Neural cell (in vitro differentiated cells): ENCODE measurements around the gene FAM227A. TPM values are rescaled to one million over a fixed set of nuclear protein-coding genes. Genes with fewer than 3 reads are reported as not detected.

Source experiments
- H2AFZ ChIP-seq: fragments of 200-600, 300-800 bp; sonication (generic), shearing (Covaris generic); 2 replicates; pipeline ENCODE4 v1.6.0; 2014; ENCODE audit warnings: low read depth, mild to moderate bottlenecking, antibody characterized with exemption, low read length, moderate library complexity
- H3F3A ChIP-seq: fragments of 200-600 bp; shearing (Covaris generic); 2 replicates; pipeline ENCODE4 v1.6.1; 2016; ENCODE audit warnings: mild to moderate bottlenecking, moderate library complexity, mixed read lengths, antibody characterized with exemption, low read length; ENCODE audit not compliant: insufficient read depth, poor library complexity, severe bottlenecking
- H3K27ac ChIP-seq: fragments of 200-600, 300-800 bp; sonication (generic), shearing (Covaris generic); 2 replicates; pipeline ENCODE4 v1.5.1; 2014; ENCODE audit warnings: mild to moderate bottlenecking, low read length, moderate library complexity
- H3K27me3 ChIP-seq: fragments of 300-800, 200-600 bp; sonication (generic), shearing (Covaris generic); 2 replicates; pipeline ENCODE4 v1.6.0; 2014; ENCODE audit warnings: mild to moderate bottlenecking, low read depth, low read length, moderate library complexity; ENCODE audit not compliant: insufficient read depth
- H3K36me3 ChIP-seq: fragments of 300-800, 200-600 bp; sonication (generic), shearing (Covaris generic); 2 replicates; pipeline ENCODE4 v1.5.1; 2014; ENCODE audit warnings: mild to moderate bottlenecking, antibody characterized with exemption, low read length, moderate library complexity; ENCODE audit not compliant: insufficient read depth
- H3K4me2 ChIP-seq: fragments of 300-800, 200-600 bp; sonication (generic), shearing (Covaris generic); 2 replicates; pipeline ENCODE4 v1.6.0; 2014; ENCODE audit warnings: mild to moderate bottlenecking, low read length
- H3K4me3 ChIP-seq: fragments of 300-800, 200-600 bp; sonication (generic), shearing (Covaris generic); 2 replicates; pipeline ENCODE4 v1.5.1; 2014; ENCODE audit warnings: mild to moderate bottlenecking, low read length, moderate library complexity
- H3K79me2 ChIP-seq: fragments of 200-600 bp; shearing (Covaris generic); replicated peaks from 2 replicates; pipeline ENCODE4 v1.6.0; 2014; ENCODE audit warnings: mild to moderate bottlenecking, low read length, moderate library complexity; ENCODE audit not compliant: insufficient read depth
- H3K9ac ChIP-seq: fragments of 300-800, 200-600 bp; sonication (generic), shearing (Covaris generic); 2 replicates; pipeline ENCODE4 v1.6.1; 2016; ENCODE audit warnings: mild to moderate bottlenecking, low read length, mixed read lengths
- H3K9me2 ChIP-seq: fragments of 200-600 bp; shearing (Covaris generic); 2 replicates; pipeline ENCODE4 v1.6.1; 2016; ENCODE audit warnings: mild to moderate bottlenecking, low read length, mixed read lengths; ENCODE audit not compliant: insufficient read depth
- H3K9me3 ChIP-seq: fragments of 200-600, 300-800 bp; sonication (generic), shearing (Covaris generic); 2 replicates; pipeline ENCODE4 v1.6.1; 2016; ENCODE audit warnings: mild to moderate bottlenecking, mixed run types, low read length, moderate library complexity, mixed read lengths
- H4K20me1 ChIP-seq: fragments of 200-600 bp; shearing (Covaris generic); 2 replicates; pipeline ENCODE4 v1.6.1; 2016; ENCODE audit warnings: mild to moderate bottlenecking, mixed run types; ENCODE audit not compliant: insufficient read depth
- CTCF ChIP-seq: fragments of 450-650 bp; IDR thresholded peaks from 2 replicates; pipeline ENCODE4 v1.5.1; 2014; ENCODE audit warnings: antibody characterized with exemption, mild to moderate bottlenecking, moderate library complexity; ENCODE audit not compliant: poor library complexity, severe bottlenecking
- EP300 ChIP-seq: fragments of 450-650 bp; conservative IDR thresholded peaks from 2 replicates; pipeline ENCODE4 v1.6.1; 2014; ENCODE audit warnings: antibody characterized with exemption, mild to moderate bottlenecking, moderate library complexity; ENCODE audit not compliant: poor library complexity, severe bottlenecking
- EZH2 ChIP-seq: fragments of 200-600, 300-800 bp; shearing (Covaris generic), sonication (generic); IDR thresholded peaks from 2 replicates; pipeline ENCODE4 v1.6.1; 2014; ENCODE audit warnings: antibody characterized with exemption, low read length, borderline replicate concordance, mild to moderate bottlenecking; ENCODE audit not compliant: insufficient read depth, poor library complexity, severe bottlenecking
- MXI1 ChIP-seq: fragments of 450-650 bp; conservative IDR thresholded peaks from 2 replicates; pipeline ENCODE4 v1.6.1; 2014; ENCODE audit warnings: antibody characterized with exemption, mild to moderate bottlenecking; ENCODE audit not compliant: poor library complexity, severe bottlenecking
- POLR2AphosphoS5 ChIP-seq: IDR thresholded peaks from 2 replicates; pipeline ENCODE4 v1.6.1; 2012
- RAD21 ChIP-seq: fragments of 450-650 bp; conservative IDR thresholded peaks from 2 replicates; pipeline ENCODE4 v1.6.1; 2014; ENCODE audit warnings: antibody characterized with exemption, mild to moderate bottlenecking, moderate library complexity
- REST ChIP-seq: IDR thresholded peaks from 2 replicates; pipeline ENCODE4 v1.6.1; 2012; ENCODE audit warnings: borderline replicate concordance
- SMC3 ChIP-seq: fragments of 450-650 bp; conservative IDR thresholded peaks from 2 replicates; pipeline ENCODE4 v1.6.1; 2014; ENCODE audit warnings: antibody characterized with exemption, mild to moderate bottlenecking, moderate library complexity; ENCODE audit not compliant: poor library complexity
- TAF1 ChIP-seq: IDR thresholded peaks from 2 replicates; pipeline ENCODE4 v1.6.1; 2012; ENCODE audit warnings: low read depth
- polyA plus RNA-seq: library from polyadenylated mRNA; depleted of rRNA; stranded (reverse); fragments of >200 nt; gene quantifications from 2 replicates; pipeline ENCODE4 v1.2.3, GENCODE V29; 2014

Gene FAM227A
- polyA plus RNA-seq, 1 donor from 2014 or later = 14.0 TPM

GRCh38 chr22:38700270-38700788 lies 44.1 kb upstream of the FAM227A start:
- Histone ChIP-seq H3K4me2 (peak overlapping the region; percentile 98), H3K9me3 (no peaks in the 10 kb centered on the region), H2AFZ (peak overlapping the region; percentile 51), H3K9me2 (no peaks in the 10 kb centered on the region), H3F3A (no peaks in the 10 kb centered on the region), H3K36me3 (no peaks in the 10 kb centered on the region), H3K27me3 (no peaks in the 10 kb centered on the region), H4K20me1 (no peaks in the 10 kb centered on the region), H3K4me3 (peak overlapping the region; percentile 94), H3K9ac (peak overlapping the region; percentile 94), H3K27ac (peak overlapping the region; percentile 79), H3K79me2 (peaks cover 50% of the 10 kb centered on the region)
- TF ChIP-seq TAF1 (no peak), POLR2AphosphoS5 (no peak), MXI1 (no peak), RAD21 (no peak), SMC3 (no peak), CTCF (no peak), EP300 (no peak), EZH2 (no peak), REST (no peak)

- peak overlapping the region; percentile 98 for H3K4me2 ChIP-seq
- H3K27ac ChIP-seq = peak overlapping the region; percentile 79
- no peaks in the 10 kb centered on the region for H3K27me3 ChIP-seq
- no peaks in the 10 kb centered on the region for H3K9me3 ChIP-seq
- H3K9ac ChIP-seq = peak overlapping the region; percentile 94
- no peaks in the 10 kb centered on the region for H3F3A ChIP-seq
- no peaks in the 10 kb centered on the region for H3K36me3 ChIP-seq
- H3K9me2 ChIP-seq = no peaks in the 10 kb centered on the region
- peaks cover 55% of the 10 kb centered on the region for H3K79me2 ChIP-seq
- H4K20me1 ChIP-seq = no peaks in the 10 kb centered on the region
- H2AFZ ChIP-seq = peak overlapping the region; percentile 51
- TF ChIP-seq RAD21 (no peak), EP300 (no peak), REST (no peak), EZH2 (no peak), TAF1 (no peak), POLR2AphosphoS5 (no peak)
- H3K4me3 ChIP-seq = peak overlapping the region; percentile 94
Observed at GRCh38 chr22:38699784-38700183, 43.6 kb upstream of the FAM227A start.
